Subcutaneous adipose tissue (tissue), 4 donors: ENCODE data around the gene RIPOR2. TPM values are rescaled to one million over a fixed set of nuclear protein-coding genes. Genes with fewer than 3 reads are reported as not detected.

Source experiments
- CTCF ChIP-seq: fragments of 450-650 bp; IDR thresholded peaks from one replicate; pipeline ENCODE4 v1.5.1; 2016; ENCODE audit warnings: low read depth, mild to moderate bottlenecking, control low read depth, antibody characterized with exemption, moderate library complexity
- total RNA-seq, 4 donors: library from RNA; depleted of rRNA; stranded (reverse); fragments of >200 nt; gene quantifications; one replicate each; pipeline ENCODE4 v1.1.0, GENCODE V29; 2016

The RIPOR2 gene
- total RNA-seq, 4 donors from 2014 or later, result 7.9 to 36.1 (median 9.2) TPM

DNA sequence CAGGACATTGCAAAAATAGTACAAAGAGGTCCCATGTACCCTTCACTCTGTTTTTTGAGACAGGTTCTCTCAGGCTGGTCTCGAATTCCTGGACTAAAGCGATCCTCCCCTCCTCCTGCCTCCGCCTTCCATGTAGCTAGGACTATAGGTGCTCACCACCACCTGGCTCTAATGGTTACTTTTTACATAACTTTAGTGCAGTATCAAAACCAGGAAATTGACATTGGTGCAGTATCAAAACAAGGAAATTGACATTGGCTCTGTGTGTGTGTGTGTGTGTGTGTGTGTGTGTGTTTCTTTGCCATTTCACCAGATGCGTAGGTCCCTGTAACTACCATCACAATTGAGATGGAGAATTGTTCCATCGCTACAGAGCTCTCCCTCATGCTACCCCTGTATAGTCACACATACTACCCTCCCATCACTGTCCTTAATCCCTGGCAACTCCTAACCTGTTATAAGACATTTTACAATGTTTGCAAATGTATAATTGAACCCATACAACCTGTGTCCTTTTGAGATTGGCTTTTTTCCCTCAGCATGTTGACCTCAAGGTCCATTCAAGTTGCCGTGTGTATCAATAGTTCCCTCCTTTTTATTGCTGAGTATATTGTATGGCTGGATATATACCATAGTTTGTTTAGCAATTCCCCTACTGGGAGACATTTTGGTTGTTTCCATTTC is 28.3 kb upstream of the RIPOR2 start:
- TF ChIP-seq CTCF, result no peak

DNA sequence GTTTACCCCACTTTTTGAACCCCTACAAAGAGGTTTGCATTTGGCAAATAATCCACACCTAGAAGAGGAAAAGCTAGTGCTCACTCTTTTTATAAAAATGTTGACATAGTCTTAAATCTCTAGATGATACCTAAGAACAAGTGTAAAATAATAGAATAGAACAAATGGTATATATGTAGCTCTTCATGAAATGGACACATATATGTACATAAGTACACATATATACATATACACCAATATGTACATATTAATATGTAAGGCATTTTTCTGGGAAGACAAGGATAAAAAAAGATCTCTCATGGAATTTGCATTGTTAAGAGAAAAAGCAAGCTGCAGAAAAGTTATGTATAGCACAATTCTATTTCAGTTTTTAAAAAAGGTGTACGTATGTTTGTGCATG is 27.6 kb upstream of the RIPOR2 start:
- TF ChIP-seq CTCF, result no peak

- TF ChIP-seq CTCF, result no peak
Measured at GRCh38 chr6:24961852-24962251, 26.1 kb upstream of the RIPOR2 start.

GRCh38 chr6:24960991-24961475 is 25.3 kb upstream of the RIPOR2 start:
- no peak for TF ChIP-seq CTCF

GRCh38 chr6:24959319-24959718 is 23.6 kb upstream of the RIPOR2 start:
- no peak for TF ChIP-seq CTCF

- TF ChIP-seq CTCF, result no peak
Measured at GRCh38 chr6:24957199-24957598, 21.4 kb upstream of the RIPOR2 start.

GRCh38 chr6:24953726-24954125 is 18.0 kb upstream of the RIPOR2 start:
- no peak for TF ChIP-seq CTCF
